Putamen (tissue), 1 donor: ENCODE measurements around the gene ISG20L2.
"Not testable (repeated sequence)": the region's sequence is repeated elsewhere in the genome, so short reads cannot be mapped to it uniquely, and the experiment has no call there.

Source experiments
- DNase-seq: peaks from one replicate; pipeline ENCODE4 v3.0.0-alpha.2; 2016; ENCODE audit warnings: low spot score

The ISG20L2 gene, protein sequence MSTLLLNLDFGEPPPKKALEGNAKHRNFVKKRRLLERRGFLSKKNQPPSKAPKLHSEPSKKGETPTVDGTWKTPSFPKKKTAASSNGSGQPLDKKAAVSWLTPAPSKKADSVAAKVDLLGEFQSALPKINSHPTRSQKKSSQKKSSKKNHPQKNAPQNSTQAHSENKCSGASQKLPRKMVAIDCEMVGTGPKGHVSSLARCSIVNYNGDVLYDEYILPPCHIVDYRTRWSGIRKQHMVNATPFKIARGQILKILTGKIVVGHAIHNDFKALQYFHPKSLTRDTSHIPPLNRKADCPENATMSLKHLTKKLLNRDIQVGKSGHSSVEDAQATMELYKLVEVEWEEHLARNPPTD

DNA sequence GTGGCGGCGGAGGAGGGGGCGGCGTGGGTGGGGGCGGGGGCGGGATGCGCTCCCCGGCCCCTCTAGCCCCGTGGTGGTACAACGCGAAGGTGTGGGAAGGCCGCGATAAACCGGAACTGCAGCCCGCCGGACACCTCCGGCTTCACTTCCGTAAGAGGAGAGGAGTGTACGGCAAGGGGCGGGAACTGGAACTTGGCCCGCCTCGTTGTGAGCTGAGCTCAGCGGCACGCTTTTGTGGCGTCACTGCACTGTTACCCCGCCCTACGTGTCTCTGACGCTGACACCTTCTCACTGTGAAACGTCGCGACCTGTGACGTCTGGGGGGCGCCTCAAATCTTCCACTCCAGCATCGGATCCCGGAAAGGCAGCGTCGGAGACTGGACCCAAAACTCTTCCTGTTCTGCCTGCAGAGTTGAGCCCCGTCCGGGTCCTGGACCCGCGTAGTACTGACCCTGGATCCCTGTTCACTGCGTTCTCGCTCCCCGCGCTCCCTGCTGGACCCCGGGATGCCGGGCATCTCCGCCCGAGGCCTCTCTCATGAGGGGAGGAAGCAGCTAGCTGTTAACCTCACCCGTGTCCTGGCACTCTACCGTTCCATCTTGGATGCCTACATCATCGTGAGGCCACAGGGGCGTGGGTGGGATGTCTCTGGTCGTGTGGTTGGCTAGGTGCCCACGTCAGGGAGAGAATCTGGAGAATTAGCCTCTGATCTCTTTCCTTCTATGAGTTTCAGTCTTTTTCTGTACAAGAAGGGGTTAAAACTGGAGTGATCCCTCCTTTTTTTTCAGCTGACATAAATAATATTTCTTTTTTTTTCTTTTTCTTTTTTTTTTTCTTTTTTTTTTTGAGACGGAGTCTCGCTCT is at the start of gene ISG20L2:
TSS of gene ISG20L2 (minus strand) at position 168 of the 864 bp plus-strand sequence. CDS start 1,114 bp downstream, outside the sequence.
- peak; percentile 94 for DNase-seq

DNA sequence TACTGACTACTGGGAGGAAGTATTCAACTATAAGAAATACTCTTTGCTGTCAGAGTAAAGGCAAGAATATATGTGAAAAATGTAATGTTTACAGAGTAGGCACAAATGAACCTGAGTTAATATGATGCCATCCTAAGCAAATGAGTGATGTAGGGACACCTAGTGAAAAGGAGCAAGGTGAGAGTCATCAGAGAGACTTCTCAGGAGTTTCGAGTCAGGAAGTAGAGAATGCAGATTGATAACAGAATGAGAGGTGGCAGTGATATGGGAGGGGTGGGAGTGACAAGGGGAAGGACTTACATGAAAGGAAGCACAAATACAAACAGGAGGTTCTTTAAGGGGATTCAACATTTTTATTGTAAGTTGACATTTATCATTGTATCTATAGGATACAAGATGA is 49.0 kb upstream of the ISG20L2 start:
- no peak for DNase-seq

DNA sequence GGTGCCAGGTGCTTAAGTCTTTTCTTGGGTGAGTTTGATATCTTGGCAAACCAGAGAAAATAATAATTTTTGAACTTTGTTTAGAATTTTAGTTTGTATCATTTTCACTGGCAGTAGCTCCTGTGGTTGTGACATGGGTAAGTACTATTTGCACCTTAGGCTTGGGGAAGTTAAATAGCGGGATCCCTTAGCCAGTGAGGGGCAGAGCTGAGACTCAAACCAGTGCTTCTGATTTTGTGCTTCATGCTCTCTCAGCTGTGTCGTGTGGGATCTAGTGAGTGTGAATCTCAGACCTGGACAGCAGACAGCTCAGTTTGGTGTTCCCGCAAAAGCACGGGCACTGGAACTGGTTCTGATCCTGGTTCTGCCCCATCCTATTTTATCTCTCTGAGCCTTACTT is 48.4 kb upstream of the ISG20L2 start:
- DNase-seq = no peak

DNA sequence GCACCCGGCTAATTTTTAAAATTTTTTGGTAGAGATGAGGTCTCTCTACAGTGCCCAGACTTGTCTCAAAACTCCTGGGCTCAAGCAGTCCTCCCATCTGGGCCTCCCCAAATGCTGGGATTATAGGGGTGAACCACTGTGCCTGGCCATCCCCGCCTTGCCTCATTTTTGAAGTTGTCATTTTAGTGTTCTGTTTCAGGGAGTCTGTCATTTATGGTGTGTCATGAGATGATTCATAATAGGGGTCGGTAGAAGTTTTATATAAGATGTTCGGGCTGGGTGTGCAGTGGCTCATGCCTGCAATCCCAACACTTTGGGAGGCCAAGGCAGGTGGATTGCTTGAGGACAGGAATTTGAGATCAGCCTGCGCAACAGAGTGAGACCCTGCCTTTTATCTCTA is 47.2 kb upstream of the ISG20L2 start:
- no peak for DNase-seq

DNA sequence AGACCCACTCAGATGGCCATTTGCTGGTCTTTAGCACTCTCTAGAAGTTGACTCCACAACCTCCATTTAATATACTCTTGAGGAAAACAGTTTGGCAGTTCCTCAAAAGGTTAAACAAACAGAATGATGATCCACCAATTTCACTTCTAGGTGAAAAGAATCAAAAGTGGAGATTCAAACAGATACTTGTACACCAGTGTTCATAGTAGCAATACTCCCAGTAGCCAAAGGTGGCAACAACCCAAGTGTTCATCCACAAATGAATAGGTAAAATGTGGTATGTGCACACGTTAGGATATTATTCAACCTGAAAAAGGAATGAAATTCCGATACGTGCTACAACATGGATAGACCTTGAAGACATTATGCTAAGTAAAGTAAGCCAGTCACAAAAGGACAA is 45.0 kb upstream of the ISG20L2 start:
- no peak for DNase-seq

DNA sequence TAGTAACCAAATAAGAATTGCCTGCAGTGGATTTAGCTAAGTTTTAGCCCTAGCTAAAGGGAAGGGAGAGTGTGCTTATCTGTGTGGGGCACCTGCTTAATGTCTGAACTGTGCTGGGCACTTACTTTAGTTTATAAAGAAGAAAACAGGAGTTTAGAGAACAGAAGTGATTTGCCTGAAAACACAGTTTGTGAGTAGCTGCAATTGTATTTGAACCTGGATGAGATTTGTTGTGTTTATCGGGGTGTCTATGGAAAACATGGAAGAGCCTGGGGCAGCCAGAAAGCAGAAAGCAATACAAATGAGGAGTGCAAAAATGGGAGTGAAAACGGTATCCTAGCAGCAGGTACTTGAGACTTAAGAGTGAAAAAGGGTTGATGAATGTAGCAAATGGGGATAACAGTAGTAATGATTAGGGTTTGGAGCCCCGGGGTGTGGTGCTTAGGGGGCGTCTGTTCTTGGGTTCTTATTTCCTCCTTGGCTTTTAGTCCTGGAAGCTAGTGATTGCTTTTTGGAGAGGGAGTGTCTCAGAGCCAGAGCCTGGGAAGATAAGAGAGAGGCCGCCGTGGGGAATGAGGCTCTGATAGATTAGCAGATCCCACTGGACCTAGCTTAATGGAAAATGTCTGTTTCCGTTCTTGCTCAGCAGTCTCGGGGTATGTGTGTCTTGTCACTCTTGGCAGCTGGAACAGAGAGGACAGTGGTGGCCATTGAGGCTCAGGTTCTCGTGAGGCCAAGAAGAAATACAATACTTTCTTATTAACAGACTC is 44.3 kb upstream of the ISG20L2 start:
- DNase-seq = no peak

DNA sequence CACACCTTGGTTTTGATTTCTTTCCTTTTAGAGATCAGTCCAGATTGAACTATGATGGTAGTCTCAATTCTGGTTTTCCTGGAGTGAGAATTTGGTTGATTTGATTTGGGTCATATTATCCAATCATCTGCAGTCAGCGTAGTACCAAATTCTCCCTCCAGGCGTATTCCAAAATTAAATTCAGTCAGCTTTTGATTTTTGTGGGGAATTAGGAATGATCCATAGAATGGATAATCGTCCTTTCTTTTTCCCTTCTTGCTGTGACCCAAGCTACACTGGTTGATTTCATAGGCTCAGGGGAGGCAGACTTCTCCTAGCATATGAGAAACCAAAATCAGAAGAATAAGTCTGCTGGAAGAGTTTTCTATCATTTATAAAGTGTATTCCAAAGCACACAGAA is 43.7 kb upstream of the ISG20L2 start:
- DNase-seq = no peak

DNA sequence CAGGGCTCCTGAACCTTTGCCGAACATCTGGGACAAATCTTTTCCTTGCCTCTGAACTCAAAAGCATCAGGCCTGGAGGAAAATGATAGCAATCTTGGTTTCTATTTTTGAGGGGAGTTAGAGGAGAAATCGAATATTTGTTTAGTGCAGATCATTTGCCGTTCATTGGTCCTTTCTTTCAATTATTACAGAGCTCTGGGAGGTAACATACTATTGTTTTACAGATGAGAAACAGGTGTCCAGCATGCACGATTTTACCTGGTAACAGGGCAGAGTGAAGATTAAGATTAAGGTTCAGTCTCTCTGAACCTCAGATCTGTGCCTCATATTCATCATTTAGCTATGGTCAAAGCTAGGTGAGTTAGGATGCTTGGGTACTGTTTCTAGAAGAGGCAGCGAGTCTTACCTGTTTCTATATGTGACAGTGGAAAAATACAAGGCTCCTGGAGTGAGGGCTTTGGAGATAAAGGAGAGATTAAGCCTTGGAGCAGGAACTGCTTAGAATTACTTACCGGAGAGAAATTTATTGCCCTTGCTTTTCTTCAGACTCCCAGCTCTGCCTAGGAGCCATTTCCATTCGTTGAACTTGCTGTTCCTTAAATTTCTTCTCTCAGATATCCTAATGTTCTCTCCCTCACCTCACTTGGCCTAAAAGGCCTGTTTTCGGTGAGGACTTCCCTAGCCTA is 40.2 kb upstream of the ISG20L2 start:
- DNase-seq = no peak

DNA sequence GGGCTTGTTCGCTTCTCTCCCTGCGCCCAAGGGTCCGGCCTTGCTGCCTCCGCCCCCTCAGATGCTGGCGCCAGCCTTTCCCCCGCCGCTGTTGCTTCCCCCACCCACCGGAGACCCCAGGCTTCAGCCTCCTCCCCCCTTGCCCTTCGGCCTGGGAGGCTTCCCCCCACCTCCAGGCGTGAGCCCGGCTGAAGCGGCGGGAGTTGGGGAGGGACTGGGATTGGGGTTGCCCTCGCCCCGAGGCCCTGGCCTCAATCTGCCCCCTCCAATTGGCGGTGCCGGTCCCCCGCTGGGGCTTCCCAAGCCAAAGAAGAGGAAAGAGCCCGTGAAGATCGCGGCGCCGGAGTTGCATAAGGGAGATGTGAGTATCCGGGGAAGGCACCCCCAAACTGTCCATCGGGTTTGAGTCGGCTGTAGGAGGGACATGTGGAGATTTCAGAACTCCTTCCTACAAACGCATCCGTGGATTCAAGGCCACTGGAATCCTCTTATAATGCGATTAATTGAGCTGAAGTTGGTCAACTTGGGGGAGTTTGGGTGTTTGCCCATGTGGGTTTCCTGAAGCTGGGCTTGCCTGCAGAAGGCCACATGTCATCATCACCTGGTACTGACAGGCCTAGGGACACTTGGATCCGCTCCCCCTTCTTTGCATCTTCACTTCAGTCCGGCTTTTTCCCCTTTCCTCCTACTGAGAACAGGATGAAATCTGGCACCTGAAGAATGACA is 39.5 kb upstream of the ISG20L2 start:
- no peak for DNase-seq

DNA sequence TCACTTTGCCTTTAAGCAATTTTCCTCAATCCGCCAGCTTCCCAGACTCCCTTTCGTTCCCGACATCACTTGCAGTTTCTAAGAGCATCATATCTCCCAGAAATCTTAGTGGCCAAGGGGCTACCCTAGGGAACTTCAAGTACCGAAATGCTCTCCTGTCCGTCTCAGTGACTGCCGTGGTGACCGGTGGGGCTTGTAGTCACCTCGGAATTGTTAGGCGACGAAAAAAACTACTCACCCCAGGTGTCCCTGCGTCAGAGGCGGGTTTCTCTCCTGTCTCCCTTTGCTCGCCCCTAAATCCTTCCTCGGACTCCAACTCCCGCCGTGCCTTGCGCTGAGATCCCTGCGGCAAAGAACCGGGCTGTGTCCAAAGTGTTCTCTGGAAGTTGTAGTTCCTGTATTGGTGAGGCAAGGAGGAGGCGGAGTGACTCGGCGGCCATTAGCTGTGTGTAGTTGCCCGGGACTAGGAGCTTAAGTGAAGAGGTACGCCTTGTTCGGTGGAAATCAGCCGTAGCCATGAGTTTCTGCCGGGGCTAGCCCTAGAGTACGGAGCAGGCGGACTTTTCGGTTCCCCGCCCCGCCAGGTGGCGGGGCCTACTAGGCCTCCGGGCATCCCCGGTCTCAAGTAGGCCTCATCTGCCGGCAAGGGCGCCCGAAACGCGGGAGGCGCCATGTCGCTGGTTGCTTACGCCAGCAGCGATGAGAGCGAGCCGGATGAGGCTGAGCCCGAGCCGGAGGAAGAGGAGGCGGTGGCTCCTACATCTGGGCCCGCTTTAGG is 38.7 kb upstream of the ISG20L2 start, which contains the start of gene PRCC:
TSS of gene PRCC (plus strand) at position 435 of the 778 bp plus-strand sequence. CDS start at position 672, 237 bp downstream.
- DNase-seq = peak; percentile 100

DNA sequence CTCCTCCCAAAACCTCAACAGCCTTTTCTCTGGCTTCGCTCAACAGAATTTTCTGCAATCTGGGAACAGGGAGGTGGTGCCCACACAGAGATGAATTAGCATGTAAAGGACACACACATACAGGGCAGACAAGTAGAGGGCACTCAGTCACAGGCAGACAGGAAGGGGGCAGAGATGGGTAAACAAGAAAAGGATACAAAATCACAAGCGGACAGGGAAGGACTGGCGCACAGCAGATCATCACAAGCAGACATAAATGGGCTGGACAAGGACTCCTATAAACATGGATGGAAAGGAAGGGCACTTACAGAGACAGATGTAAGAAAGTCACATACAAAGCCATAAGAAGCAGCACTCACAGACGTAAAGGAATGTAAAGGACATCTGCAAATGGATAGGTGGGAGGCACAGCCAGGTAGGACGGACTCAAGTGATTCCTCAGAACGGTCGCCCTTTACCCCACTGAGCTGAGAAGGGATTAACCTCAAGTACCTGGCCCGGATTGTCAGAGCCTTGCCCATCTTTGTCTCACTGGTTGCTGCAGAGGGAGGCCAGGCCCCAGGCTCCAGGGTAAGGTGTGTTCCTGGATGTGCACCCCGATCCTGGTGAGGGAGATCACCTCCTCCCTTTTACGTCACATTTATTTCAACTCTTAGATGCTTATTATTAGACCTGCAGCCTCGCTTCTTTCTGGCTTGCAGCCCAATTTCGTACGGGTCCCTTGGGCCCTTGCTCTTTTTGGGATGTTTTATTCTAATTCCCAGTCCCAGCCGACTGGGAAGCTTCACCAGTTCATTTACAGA is 37.9 kb upstream of the ISG20L2 start:
- no peak for DNase-seq

DNA sequence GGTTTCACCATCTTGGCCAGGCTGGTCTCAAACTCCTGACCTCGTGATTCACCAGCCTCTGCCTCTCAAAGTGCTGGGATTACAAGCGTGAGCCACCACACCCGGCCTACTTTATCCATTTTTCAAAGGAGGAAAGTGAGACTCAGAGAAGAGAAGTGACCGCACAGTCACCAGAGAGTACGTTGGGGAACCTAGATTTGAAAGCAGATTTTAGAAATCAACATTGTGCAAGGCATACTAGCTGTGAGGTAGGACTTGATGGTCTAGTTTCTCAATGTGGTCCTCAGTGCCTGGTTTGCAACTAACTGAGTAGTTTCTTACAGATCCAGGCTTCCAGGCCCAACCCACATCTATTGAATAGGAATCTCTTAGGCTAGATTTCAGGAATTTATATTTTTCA is 37.1 kb upstream of the ISG20L2 start:
- DNase-seq = no peak

DNA sequence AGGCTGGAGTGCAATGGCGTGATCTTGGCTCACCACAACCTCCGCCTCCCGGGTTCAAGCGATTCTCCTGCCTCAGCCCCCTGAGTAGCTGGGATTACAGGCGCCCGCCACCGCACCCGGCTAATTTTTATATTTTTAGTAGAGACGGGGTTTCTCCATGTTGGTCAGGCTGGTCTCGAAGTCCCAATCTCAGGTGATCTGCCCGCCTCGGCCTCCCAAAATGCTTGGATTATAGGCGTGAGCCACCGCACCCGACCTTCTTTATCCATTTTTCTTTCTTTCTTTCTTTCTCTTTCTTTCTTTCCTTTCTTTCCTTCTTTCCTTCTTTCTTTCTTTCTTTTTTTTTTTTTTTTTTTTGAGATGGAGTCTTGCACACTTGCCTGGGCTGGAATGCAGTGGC is 36.6 kb upstream of the ISG20L2 start:
- not testable (repeated sequence) for DNase-seq

DNA sequence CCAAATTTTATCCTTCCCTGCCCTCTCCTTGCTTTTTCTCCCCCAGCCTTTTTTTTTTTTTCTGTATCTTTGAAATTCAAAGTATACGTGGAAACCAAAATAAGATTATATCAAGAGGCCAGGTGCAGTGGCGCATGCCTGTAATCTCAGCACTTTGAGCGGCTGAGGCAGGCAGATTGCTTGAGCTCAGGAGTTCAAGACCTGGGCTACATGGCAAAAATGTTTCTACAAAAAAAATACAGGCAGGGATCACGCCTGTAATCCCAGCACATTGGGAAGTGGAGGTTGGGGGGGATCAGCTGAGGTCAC is 32.2 kb upstream of the ISG20L2 start:
- no peak for DNase-seq

DNA sequence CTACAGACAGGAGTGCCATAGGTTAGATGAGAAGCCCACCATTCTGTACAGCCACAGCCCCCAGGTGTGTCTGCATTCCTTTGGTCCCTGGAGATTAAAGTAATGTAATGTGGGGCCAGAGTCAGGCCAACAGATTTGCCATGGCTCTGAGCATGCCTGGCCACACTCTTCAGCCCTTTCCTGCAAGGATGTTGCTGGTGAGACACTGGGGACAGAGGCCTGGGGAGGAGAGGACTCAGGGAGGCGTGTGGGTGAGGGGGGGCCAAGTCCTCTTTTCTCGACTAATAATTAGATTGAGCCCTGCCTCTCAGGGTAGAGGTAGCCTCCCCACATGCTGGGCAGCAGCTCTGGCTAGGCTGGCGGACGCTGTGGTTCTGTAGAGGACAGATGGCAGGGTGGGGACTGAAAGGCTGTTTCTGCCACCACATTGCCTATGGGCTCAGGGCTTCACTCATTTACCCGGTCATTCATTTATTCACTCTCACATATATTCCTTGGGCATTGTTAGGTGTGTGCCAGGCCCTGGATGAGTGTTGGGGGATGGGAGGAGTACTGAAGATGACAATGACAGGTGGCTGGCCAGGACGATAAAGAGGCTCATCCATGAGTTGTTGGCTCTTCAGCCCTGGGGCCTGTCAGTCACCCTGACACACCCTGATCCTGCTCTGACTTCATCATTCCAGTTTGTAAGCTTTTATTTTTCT is 31.7 kb upstream of the ISG20L2 start:
- no peak for DNase-seq

DNA sequence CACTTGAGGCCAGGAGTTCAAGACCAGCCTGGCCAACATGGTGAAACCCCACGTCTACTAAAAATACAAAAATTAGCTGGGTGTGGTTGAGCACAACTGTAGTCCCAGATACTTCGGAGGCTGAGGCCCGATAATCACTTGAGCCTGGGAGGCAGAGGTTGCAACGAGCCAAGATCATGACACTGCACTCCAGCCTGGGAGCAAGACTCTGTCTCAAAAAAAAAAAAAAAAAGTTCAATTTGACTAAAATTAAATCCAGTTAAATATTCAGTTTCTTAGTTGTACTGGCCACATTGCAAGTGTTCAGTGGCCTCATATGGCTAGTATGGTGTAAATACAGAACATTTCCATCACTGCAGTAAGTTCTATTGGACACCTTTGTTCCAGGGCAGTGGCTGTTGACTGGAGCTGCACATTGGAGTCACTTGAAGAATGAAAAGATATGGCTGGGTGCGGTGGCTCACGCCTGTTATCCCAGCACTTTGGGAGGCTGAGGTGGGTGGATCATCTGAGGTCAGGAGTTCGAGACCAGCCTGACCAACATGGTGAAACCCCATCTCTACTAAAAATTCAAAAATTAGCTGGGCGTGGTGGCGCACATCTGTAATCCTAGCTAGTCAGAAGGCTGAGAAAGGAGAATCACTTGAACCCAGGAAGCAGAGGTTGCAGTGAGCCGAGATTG is 29.1 kb upstream of the ISG20L2 start:
- DNase-seq = not testable (repeated sequence)

DNA sequence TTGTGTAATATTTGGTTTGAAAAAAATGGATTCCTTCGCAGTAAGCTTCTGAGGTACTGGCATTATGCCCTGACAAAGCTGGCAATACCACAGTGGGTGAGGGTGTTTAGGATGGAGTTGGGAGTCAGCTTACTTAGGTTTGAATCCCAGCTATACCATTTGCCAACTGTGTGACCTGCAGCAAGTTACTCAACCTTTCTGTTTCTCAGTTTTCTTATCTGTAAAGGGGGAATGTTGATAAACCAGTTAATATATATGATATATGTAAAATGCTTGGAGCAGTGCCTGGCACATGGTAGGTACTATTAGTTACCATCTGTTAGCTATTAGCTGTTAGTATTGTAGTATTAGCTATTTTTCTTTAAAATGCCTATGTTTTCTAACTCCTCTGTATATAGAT is 27.8 kb upstream of the ISG20L2 start:
- no peak for DNase-seq

DNA sequence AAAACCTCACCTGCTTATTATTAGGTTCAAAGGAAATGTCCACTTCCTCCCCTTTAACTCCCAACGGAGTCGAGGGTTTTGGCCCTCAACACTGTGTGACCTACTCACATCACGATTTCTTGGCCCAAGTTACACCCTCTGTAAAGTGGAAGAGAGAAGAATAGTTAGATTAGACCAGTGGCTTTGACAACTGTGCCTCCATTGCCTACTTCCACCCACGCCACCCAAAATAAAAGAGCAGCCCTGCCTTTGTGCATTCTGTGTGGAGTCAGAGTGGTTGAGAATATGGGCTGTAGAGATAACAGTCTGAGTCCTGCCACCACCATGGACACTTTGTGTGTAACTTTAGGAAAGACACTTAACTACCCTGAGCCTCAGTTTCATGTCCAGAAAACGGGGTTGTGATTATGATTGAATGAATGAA is 27.0 kb upstream of the ISG20L2 start:
- no peak for DNase-seq
